HepG2 (cell line): ENCODE measurements around the gene KRTAP12-4. TPM values are rescaled to one million over a fixed set of nuclear protein-coding genes. Genes with fewer than 3 reads are reported as not detected.

Source experiments
- IKZF1 ChIP-seq: fragments of 450-650 bp; IDR thresholded peaks from 2 replicates; pipeline ENCODE4 v1.7.1; 2016
- NR2F1 ChIP-seq, 2 experiments: fragments of 450-650 bp in 1 of 2; formaldehyde crosslinking in 1 of 2; IDR thresholded peaks; 2 replicates each; pipeline versions ENCODE4 v1.5.0 to v1.6.1; 2016 to 2020; ENCODE audit warnings: mild to moderate bottlenecking in 1 of 2, missing compliant biosample characterization in 1 of 2, missing genetic modification reagents in 1 of 2, moderate library complexity in 1 of 2
- RXRB ChIP-seq: IDR thresholded peaks from 2 replicates; pipeline ENCODE4 v1.6.1; 2016; ENCODE audit warnings: borderline replicate concordance, missing genetic modification reagents, missing compliant biosample characterization
- ZNF24 ChIP-seq: fragments of 450-650 bp; IDR thresholded peaks from 2 replicates; pipeline ENCODE4 v1.6.1; 2017; ENCODE audit warnings: antibody characterized with exemption, mild to moderate bottlenecking
- ZNF335 ChIP-seq: sonication (generic); formaldehyde crosslinking; IDR thresholded peaks from 2 replicates; pipeline ENCODE4 v1.4.0; 2020; ENCODE audit warnings: missing genetic modification reagents
- ZNF747 ChIP-seq: sonication (generic); formaldehyde crosslinking; IDR thresholded peaks from 2 replicates; pipeline ENCODE4 v1.8.1; 2023; ENCODE audit warnings: missing genetic modification reagents, mild to moderate bottlenecking, borderline replicate concordance
- polyA plus RNA-seq, 8 experiments: library from polyadenylated mRNA; depleted of rRNA in 3 of 8; stranded (reverse) in 7 of 8; unstranded in 1 of 8; fragments of >200 nt; fragmentation: Illumina TruSeq in 4 of 8; extraction: Trizol in 4 of 8; gene quantifications; 2 replicates each; pipeline versions ENCODE4 v1.2.1 to v1.2.3, GENCODE V29; 2011 to 2016; ENCODE audit warnings: low read depth in 4 of 8, missing spikeins in 1 of 8, mixed read lengths in 1 of 8; ENCODE audit not compliant: insufficient read depth in 1 of 8
- total RNA-seq, 5 experiments: library from RNA; depleted of rRNA; stranded (reverse); fragments of >200 nt; fragmentation: Illumina TruSeq; extraction: Trizol; gene quantifications; 2 replicates each; pipeline ENCODE4 v1.2.3, GENCODE V29; 2016; ENCODE audit warnings: low read depth in 1 of 5
- TF ChIP-seq, protein P1 (sequence below): sonication (generic); formaldehyde crosslinking; IDR thresholded peaks from 2 replicates; pipeline ENCODE4 v1.5.0; 2020; ENCODE audit warnings: mild to moderate bottlenecking, missing genetic modification reagents
- TF ChIP-seq, protein P2 (sequence below): sonication (generic); formaldehyde crosslinking; conservative IDR thresholded peaks from 2 replicates; pipeline ENCODE4 v1.4.0; 2020; ENCODE audit warnings: mild to moderate bottlenecking, missing genetic modification reagents, moderate library complexity
- TF ChIP-seq, protein P3 (sequence below): IDR thresholded peaks from 2 replicates; pipeline ENCODE4 v1.4.0; 2020; ENCODE audit warnings: mild to moderate bottlenecking, missing genetic modification reagents
- TF ChIP-seq, protein P4 (sequence below): sonication (generic); formaldehyde crosslinking; IDR thresholded peaks from 2 replicates; pipeline ENCODE4 v1.5.0; 2020; ENCODE audit warnings: missing genetic modification reagents
- TF ChIP-seq, protein P5 (sequence below): sonication (generic); formaldehyde crosslinking; IDR thresholded peaks from 2 replicates; pipeline ENCODE4 v1.4.0; 2020; ENCODE audit warnings: missing genetic modification reagents, borderline replicate concordance

The KRTAP12-4 gene
- total and polyA plus RNA-seq, 2 of the 13 experiments (the other 11 are each of a cell fraction or from before 2014, with no cell fraction given) = not detected

DNA sequence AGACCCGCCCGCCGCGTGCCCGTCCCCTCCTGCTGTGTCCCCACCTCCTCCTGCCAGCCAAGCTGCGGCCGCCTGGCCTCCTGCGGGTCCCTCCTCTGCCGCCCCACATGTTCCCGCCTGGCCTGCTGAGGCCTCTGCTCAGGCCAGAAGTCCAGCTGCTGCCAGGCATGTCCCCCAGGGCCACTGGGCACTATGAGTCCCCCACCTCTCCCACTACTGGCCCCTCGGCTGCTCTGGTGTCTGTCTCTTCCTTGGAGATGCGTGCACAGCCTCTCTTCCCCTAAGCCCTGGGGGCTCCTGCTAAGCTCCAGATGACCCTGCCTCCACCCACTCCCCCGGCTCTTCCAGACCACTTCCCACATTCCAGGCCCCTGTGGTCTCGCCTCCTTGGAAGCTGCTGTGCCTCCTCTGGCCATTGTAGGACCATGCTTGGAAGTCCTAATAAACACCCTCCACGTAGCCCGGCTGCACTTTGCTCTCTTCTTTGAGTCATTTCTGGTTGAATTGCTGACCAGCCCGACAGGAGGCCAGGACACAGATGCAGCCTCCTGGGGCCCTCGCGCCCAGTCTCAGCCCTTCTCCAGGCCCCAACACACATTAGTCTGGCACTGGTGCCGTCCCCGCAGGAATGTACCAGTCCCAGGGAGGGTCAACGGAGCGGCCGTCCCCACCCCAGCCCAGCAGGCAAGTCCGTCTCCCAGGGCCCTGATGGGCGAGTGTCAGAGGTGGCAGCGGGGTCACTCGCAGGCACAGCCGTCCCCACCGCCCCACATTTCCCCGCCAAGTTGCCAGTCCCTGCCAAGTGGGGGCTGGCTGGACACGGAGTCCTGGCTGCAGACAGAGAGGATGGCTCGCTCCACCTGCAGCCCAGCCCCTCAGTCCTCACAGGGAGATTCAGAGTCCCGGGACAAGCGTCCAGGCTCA is 43.6 kb upstream of the KRTAP12-4 start (continued):
- TF ChIP-seq, protein P1, sequence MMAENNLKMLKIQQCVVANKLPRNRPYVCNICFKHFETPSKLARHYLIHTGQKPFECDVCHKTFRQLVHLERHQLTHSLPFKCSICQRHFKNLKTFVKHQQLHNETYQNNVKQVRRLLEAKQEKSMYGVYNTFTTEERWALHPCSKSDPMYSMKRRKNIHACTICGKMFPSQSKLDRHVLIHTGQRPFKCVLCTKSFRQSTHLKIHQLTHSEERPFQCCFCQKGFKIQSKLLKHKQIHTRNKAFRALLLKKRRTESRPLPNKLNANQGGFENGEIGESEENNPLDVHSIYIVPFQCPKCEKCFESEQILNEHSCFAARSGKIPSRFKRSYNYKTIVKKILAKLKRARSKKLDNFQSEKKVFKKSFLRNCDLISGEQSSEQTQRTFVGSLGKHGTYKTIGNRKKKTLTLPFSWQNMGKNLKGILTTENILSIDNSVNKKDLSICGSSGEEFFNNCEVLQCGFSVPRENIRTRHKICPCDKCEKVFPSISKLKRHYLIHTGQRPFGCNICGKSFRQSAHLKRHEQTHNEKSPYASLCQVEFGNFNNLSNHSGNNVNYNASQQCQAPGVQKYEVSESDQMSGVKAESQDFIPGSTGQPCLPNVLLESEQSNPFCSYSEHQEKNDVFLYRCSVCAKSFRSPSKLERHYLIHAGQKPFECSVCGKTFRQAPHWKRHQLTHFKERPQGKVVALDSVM (CRISPR knock-in tag) = peak; percentile 85
- TF ChIP-seq, protein P2, sequence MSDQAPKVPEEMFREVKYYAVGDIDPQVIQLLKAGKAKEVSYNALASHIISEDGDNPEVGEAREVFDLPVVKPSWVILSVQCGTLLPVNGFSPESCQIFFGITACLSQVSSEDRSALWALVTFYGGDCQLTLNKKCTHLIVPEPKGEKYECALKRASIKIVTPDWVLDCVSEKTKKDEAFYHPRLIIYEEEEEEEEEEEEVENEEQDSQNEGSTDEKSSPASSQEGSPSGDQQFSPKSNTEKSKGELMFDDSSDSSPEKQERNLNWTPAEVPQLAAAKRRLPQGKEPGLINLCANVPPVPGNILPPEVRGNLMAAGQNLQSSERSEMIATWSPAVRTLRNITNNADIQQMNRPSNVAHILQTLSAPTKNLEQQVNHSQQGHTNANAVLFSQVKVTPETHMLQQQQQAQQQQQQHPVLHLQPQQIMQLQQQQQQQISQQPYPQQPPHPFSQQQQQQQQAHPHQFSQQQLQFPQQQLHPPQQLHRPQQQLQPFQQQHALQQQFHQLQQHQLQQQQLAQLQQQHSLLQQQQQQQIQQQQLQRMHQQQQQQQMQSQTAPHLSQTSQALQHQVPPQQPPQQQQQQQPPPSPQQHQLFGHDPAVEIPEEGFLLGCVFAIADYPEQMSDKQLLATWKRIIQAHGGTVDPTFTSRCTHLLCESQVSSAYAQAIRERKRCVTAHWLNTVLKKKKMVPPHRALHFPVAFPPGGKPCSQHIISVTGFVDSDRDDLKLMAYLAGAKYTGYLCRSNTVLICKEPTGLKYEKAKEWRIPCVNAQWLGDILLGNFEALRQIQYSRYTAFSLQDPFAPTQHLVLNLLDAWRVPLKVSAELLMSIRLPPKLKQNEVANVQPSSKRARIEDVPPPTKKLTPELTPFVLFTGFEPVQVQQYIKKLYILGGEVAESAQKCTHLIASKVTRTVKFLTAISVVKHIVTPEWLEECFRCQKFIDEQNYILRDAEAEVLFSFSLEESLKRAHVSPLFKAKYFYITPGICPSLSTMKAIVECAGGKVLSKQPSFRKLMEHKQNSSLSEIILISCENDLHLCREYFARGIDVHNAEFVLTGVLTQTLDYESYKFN (CRISPR knock-in tag) = peak; percentile 73
- TF ChIP-seq, protein P3, sequence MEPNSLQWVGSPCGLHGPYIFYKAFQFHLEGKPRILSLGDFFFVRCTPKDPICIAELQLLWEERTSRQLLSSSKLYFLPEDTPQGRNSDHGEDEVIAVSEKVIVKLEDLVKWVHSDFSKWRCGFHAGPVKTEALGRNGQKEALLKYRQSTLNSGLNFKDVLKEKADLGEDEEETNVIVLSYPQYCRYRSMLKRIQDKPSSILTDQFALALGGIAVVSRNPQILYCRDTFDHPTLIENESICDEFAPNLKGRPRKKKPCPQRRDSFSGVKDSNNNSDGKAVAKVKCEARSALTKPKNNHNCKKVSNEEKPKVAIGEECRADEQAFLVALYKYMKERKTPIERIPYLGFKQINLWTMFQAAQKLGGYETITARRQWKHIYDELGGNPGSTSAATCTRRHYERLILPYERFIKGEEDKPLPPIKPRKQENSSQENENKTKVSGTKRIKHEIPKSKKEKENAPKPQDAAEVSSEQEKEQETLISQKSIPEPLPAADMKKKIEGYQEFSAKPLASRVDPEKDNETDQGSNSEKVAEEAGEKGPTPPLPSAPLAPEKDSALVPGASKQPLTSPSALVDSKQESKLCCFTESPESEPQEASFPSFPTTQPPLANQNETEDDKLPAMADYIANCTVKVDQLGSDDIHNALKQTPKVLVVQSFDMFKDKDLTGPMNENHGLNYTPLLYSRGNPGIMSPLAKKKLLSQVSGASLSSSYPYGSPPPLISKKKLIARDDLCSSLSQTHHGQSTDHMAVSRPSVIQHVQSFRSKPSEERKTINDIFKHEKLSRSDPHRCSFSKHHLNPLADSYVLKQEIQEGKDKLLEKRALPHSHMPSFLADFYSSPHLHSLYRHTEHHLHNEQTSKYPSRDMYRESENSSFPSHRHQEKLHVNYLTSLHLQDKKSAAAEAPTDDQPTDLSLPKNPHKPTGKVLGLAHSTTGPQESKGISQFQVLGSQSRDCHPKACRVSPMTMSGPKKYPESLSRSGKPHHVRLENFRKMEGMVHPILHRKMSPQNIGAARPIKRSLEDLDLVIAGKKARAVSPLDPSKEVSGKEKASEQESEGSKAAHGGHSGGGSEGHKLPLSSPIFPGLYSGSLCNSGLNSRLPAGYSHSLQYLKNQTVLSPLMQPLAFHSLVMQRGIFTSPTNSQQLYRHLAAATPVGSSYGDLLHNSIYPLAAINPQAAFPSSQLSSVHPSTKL (CRISPR knock-in tag) = peak; percentile 54; the same call in 1 of the 2 replicates
- TF ChIP-seq RXRB (CRISPR knock-in tag) (0 out of 2 replicates have a peak, but pooled peaks have one; percentile 15), ZNF24 (no peak), ZNF747 (CRISPR knock-in tag) (peak; percentile 49; the same call in 1 of the 2 replicates), ZNF335 (CRISPR knock-in tag) (0 out of 2 replicates have a peak, but pooled peaks have one; percentile 64), NR2F1 (CRISPR knock-in tag; IDR thresholded peaks at IDR 0.05) (peak in 1 of 2 experiments; percentile 45; a peak in 1 of 4 replicates), IKZF1 (no peak)
- TF ChIP-seq, protein P4, sequence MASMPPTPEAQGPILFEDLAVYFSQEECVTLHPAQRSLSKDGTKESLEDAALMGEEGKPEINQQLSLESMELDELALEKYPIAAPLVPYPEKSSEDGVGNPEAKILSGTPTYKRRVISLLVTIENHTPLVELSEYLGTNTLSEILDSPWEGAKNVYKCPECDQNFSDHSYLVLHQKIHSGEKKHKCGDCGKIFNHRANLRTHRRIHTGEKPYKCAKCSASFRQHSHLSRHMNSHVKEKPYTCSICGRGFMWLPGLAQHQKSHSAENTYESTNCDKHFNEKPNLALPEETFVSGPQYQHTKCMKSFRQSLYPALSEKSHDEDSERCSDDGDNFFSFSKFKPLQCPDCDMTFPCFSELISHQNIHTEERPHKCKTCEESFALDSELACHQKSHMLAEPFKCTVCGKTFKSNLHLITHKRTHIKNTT (CRISPR knock-in tag) = no peak
- TF ChIP-seq, protein P5, sequence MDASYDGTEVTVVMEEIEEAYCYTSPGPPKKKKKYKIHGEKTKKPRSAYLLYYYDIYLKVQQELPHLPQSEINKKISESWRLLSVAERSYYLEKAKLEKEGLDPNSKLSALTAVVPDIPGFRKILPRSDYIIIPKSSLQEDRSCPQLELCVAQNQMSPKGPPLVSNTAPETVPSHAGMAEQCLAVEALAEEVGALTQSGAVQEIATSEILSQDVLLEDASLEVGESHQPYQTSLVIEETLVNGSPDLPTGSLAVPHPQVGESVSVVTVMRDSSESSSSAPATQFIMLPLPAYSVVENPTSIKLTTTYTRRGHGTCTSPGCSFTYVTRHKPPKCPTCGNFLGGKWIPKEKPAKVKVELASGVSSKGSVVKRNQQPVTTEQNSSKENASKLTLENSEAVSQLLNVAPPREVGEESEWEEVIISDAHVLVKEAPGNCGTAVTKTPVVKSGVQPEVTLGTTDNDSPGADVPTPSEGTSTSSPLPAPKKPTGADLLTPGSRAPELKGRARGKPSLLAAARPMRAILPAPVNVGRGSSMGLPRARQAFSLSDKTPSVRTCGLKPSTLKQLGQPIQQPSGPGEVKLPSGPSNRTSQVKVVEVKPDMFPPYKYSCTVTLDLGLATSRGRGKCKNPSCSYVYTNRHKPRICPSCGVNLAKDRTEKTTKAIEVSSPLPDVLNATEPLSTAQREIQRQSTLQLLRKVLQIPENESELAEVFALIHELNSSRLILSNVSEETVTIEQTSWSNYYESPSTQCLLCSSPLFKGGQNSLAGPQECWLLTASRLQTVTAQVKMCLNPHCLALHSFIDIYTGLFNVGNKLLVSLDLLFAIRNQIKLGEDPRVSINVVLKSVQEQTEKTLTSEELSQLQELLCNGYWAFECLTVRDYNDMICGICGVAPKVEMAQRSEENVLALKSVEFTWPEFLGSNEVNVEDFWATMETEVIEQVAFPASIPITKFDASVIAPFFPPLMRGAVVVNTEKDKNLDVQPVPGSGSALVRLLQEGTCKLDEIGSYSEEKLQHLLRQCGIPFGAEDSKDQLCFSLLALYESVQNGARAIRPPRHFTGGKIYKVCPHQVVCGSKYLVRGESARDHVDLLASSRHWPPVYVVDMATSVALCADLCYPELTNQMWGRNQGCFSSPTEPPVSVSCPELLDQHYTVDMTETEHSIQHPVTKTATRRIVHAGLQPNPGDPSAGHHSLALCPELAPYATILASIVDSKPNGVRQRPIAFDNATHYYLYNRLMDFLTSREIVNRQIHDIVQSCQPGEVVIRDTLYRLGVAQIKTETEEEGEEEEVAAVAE = no peak
